GM23248 (cell line): Measurements from ENCODE around the gene ANG.

Source experiments
- EZH2 ChIP-seq: fragments of 200-600 bp; sonication (generic); IDR thresholded peaks from 2 replicates; pipeline ENCODE4 v1.6.1; 2018; ENCODE audit warnings: antibody characterized with exemption, mild to moderate bottlenecking; ENCODE audit not compliant: insufficient read depth, poor library complexity, severe bottlenecking
- EZH2phosphoT487 ChIP-seq: fragments of 200-600 bp; sonication (generic); IDR thresholded peaks from 2 replicates; pipeline ENCODE4 v1.6.1; 2018; ENCODE audit warnings: antibody characterized with exemption, moderate library complexity, mild to moderate bottlenecking, low read depth; ENCODE audit not compliant: insufficient read depth

DNA sequence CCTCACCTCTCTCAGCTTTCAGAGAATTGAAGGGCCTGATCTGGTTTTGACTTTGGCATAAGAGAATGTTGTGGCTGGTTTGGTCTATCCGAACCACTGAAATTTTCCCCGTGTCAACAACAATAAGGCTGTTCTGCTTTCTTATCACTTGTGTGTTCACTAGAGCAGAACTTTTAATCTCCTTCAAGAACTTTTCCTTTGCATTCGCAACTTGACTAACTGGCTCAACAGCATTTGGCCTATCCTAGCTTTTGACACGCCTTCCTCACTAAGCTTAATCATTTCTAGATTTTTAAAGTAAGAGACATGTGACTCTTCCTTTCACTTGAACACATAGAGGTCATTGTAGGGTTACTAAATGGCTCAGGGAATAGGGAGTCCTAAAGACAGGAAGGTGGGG, 31.2 kb downstream of the ANG start:
- TF ChIP-seq EZH2 (no peak), EZH2phosphoT487 (no peak)
